ENCODE results near the gene NEDD4L.

- TF ChIP-seq L3MBTL2 (conservative IDR thresholded peaks at IDR 0.05) (no peak), FOXA1 (IDR thresholded peaks at IDR 0.05) (no peak), BHLHE40 (IDR thresholded peaks at IDR 0.05; ENCODE audit: borderline replicate concordance) (no peak), SP1 (IDR thresholded peaks at IDR 0.05) (no peak), ELF4 (IDR thresholded peaks at IDR 0.05) (no peak), SUZ12 (IDR thresholded peaks at IDR 0.05) (no peak), TARDBP (IDR thresholded peaks at IDR 0.05) (no peak), PKNOX1 (IDR thresholded peaks at IDR 0.05) (no peak), FOXK2 (IDR thresholded peaks at IDR 0.05) (no peak), ZNF384 (IDR thresholded peaks at IDR 0.05) (no peak), FOXM1 (IDR thresholded peaks at IDR 0.05; ENCODE audit: borderline replicate concordance) (no peak), ARNT (IDR thresholded peaks at IDR 0.05) (no peak)
These were observed 295.9 kb downstream of the NEDD4L start for GRCh38 chr18:58339890-58340289.
